Panc1 (cell line): ENCODE results near the gene C12orf43. TPM values are rescaled to one million over a fixed set of nuclear protein-coding genes. Genes with fewer than 3 reads are reported as not detected.

Experiments
- ATAC-seq: fragments of 200-7000 bp; cut with Tn5 transposase; 2 replicates; pipeline ENCODE4 v1.9.1; 2020; ENCODE audit warnings: mild to moderate bottlenecking, moderate library complexity
- BruUV-seq: library from RNA; stranded (reverse); fragments of 400-500 nt; replicated peaks from 2 replicates; lab custom pipeline; 2021; lab: Mats Ljungman, UMichigan
- CTCF ChIA-PET: fragments of 300-600 bp; sonication (Branson Sonifier 250); formaldehyde crosslinking; loops from one replicate; lab custom pipeline; 2022; ENCODE audit warnings: antibody characterized with exemption; lab: Charles Lee
- POLR2A ChIA-PET: fragments of 300-600 bp; sonication (Branson Sonifier 250); formaldehyde crosslinking; loops from one replicate; lab custom pipeline; 2022; ENCODE audit warnings: antibody characterized with exemption; lab: Charles Lee
- DNase-seq: peaks from one replicate; pipeline ENCODE4 v3.0.0-alpha.2; 2010; ENCODE audit warnings: low read depth, low spot score
- H3K27ac ChIP-seq: 2 replicates; pipeline ENCODE4 v1.5.1; 2011; ENCODE audit warnings: mild to moderate bottlenecking, low read length, inconsistent platforms
- H3K27me3 ChIP-seq: fragments of 200-500 bp; sonication (Bioruptor generic); 2 replicates; pipeline ENCODE4 v1.6.0; 2014; ENCODE audit warnings: low read length, inconsistent platforms; ENCODE audit not compliant: control insufficient read depth, insufficient read depth
- H3K36me3 ChIP-seq: fragments of 200-500 bp; sonication (Bioruptor generic); 2 replicates; pipeline ENCODE4 v1.5.1; 2014; ENCODE audit warnings: inconsistent platforms, mild to moderate bottlenecking, low read length, moderate library complexity; ENCODE audit not compliant: control insufficient read depth, insufficient read depth
- H3K4me1 ChIP-seq: 2 replicates; pipeline ENCODE4 v1.5.1; 2011; ENCODE audit warnings: inconsistent platforms, mild to moderate bottlenecking, low read length, moderate library complexity; ENCODE audit not compliant: control insufficient read depth, insufficient read depth
- H3K4me3 ChIP-seq, 2 experiments: 2 replicates each; pipeline ENCODE4 v1.5.1; 2011 to 2012; ENCODE audit warnings: low read depth in 2 of 2, low read length in 2 of 2, mild to moderate bottlenecking in 2 of 2, inconsistent platforms in 1 of 2, moderate library complexity in 1 of 2
- H3K9me3 ChIP-seq: fragments of 200-500 bp; sonication (Bioruptor generic); 2 replicates; pipeline ENCODE4 v1.5.1; 2014; ENCODE audit warnings: low read depth, mild to moderate bottlenecking, inconsistent platforms, low read length, moderate library complexity; ENCODE audit not compliant: control insufficient read depth, insufficient read depth
- POLR2AphosphoS5 ChIP-seq: IDR thresholded peaks from 2 replicates; pipeline ENCODE4 v1.6.1; 2012; ENCODE audit warnings: mild to moderate bottlenecking, low read depth, low read length, moderate library complexity
- SIN3A ChIP-seq: IDR thresholded peaks from 2 replicates; pipeline ENCODE4 v1.6.1; 2012; ENCODE audit warnings: low read depth, mild to moderate bottlenecking, low read length, moderate library complexity, borderline replicate concordance; ENCODE audit not compliant: insufficient read depth
- TCF7L2 ChIP-seq: IDR thresholded peaks from 2 replicates; pipeline ENCODE4 v1.6.1; 2011; ENCODE audit warnings: mild to moderate bottlenecking, low read depth, low read length, inconsistent platforms
- in situ Hi-C: cut with HindIII; loops from 2 replicates; pipeline ENCODE4 v1.10.0; 2016; ENCODE audit warnings: low sequenced_read_pairs, low pct_unique_long_range_greater_than_20kb
- intact Hi-C: fragments of 100-400 bp; cut with micrococcal nuclease; formaldehyde crosslinking; loops from one replicate; pipeline ENCODE4 v1.10.0; 2022; ENCODE audit not compliant: unreplicated experiment
- total RNA-seq: library from RNA; stranded (reverse); gene quantifications from one replicate; pipeline ENCODE4 v1.2.1, GENCODE V29; 2021; ENCODE audit not compliant: unreplicated experiment
- TF ChIP-seq, protein P1 (sequence below), 2 experiments: IDR thresholded peaks; 2 replicates each; pipeline ENCODE4 v1.6.1; 2011 to 2012; ENCODE audit warnings: low read depth in 2 of 2, control low read depth in 1 of 2, low read length in 1 of 2, mild to moderate bottlenecking in 1 of 2, moderate library complexity in 1 of 2; ENCODE audit not compliant: insufficient read depth in 1 of 2
- TF ChIP-seq, protein P2 (sequence below): fragments of 450-650 bp; IDR thresholded peaks from 2 replicates; pipeline ENCODE4 v1.5.1; 2017; ENCODE audit warnings: mild to moderate bottlenecking

C12orf43 gene
- total RNA-seq, 1 experiment from 2014 or later = 20.7 TPM

DNA sequence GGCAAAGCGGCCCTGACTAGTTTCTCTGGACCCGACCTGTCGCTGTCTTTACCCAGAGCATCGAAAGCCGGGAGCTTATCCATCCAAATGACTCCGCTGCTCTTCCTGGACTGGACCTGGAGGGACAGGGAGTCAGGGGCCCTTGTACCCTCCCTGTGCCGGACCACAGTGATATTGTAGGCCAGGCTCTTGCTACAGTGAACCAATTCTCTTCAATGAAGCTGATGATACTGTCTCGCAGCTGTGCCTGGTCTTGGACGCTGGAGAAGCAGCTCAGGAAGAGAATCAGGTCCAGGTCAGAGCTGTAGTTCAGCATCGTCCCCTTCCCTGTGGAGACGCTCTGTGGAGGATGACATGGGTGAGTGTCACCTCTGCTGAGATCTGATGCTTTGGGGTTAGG is 37.4 kb upstream of the C12orf43 start:
- DNase-seq (no peak), ATAC-seq (no peak)
- Histone ChIP-seq H3K9me3 (no peaks in the 10 kb centered on the region), H3K36me3 (no peaks in the 10 kb centered on the region), H3K27me3 (no peaks in the 10 kb centered on the region; the same call in 1 of the 2 replicates), H3K4me1 (no peaks in the 10 kb centered on the region), H3K27ac (no peak overlapping the region), H3K4me3 (no peak overlapping the region)
- no peak for TF ChIP-seq TCF7L2
- TF ChIP-seq, protein P1, sequence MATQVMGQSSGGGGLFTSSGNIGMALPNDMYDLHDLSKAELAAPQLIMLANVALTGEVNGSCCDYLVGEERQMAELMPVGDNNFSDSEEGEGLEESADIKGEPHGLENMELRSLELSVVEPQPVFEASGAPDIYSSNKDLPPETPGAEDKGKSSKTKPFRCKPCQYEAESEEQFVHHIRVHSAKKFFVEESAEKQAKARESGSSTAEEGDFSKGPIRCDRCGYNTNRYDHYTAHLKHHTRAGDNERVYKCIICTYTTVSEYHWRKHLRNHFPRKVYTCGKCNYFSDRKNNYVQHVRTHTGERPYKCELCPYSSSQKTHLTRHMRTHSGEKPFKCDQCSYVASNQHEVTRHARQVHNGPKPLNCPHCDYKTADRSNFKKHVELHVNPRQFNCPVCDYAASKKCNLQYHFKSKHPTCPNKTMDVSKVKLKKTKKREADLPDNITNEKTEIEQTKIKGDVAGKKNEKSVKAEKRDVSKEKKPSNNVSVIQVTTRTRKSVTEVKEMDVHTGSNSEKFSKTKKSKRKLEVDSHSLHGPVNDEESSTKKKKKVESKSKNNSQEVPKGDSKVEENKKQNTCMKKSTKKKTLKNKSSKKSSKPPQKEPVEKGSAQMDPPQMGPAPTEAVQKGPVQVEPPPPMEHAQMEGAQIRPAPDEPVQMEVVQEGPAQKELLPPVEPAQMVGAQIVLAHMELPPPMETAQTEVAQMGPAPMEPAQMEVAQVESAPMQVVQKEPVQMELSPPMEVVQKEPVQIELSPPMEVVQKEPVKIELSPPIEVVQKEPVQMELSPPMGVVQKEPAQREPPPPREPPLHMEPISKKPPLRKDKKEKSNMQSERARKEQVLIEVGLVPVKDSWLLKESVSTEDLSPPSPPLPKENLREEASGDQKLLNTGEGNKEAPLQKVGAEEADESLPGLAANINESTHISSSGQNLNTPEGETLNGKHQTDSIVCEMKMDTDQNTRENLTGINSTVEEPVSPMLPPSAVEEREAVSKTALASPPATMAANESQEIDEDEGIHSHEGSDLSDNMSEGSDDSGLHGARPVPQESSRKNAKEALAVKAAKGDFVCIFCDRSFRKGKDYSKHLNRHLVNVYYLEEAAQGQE (IDR thresholded peaks at IDR 0.05; ENCODE audit: insufficient read depth in 1 of 2, low read depth in 2 of 2, low read length in 1 of 2) = no peak
- TF ChIP-seq, protein P2, sequence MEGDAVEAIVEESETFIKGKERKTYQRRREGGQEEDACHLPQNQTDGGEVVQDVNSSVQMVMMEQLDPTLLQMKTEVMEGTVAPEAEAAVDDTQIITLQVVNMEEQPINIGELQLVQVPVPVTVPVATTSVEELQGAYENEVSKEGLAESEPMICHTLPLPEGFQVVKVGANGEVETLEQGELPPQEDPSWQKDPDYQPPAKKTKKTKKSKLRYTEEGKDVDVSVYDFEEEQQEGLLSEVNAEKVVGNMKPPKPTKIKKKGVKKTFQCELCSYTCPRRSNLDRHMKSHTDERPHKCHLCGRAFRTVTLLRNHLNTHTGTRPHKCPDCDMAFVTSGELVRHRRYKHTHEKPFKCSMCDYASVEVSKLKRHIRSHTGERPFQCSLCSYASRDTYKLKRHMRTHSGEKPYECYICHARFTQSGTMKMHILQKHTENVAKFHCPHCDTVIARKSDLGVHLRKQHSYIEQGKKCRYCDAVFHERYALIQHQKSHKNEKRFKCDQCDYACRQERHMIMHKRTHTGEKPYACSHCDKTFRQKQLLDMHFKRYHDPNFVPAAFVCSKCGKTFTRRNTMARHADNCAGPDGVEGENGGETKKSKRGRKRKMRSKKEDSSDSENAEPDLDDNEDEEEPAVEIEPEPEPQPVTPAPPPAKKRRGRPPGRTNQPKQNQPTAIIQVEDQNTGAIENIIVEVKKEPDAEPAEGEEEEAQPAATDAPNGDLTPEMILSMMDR = no peak
- no peak for TF ChIP-seq SIN3A
- no peak for TF ChIP-seq POLR2AphosphoS5
- ChIA-PET POLR2A (interaction anchor here (0.5 kb wide), 1 partner anchor 205 kb away, joined by 7 read pairs; no protein-coding TSS in a partner anchor), CTCF (no interaction called here)
- in situ Hi-C loops (no loop called here), intact Hi-C loops (no loop called here)
- BruUV-seq = no TSS peak

DNA sequence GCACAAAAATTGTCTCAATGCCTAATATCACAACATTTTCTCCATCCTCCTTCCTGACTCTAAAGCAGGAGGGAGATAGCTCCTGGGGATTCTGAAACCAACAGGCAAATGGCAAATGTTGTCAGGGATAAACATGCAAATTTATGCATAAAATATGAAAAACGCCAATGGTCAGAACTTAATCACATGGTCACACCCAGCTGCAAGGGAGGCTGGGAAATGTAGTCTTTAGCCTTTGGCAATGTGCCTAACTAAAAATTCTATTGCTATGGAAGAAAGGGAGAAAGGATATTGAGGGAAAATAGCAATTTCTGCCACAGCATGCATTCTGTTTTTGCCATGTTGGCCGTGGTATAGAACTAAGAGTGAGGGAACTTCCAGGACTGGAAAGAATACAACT is 34.4 kb upstream of the C12orf43 start:
- ChIA-PET CTCF (no interaction called here), POLR2A (interaction anchor here (0.6 kb wide), 1 partner anchor 36 kb away, joined by 8 read pairs; no protein-coding TSS in a partner anchor)
- H3K4me3 ChIP-seq = no peak overlapping the region
- H3K27ac ChIP-seq = no peak overlapping the region
- H3K27me3 ChIP-seq = no peaks in the 10 kb centered on the region; the same call in 1 of the 2 replicates
- H3K4me1 ChIP-seq = no peaks in the 10 kb centered on the region
- no peaks in the 10 kb centered on the region for H3K36me3 ChIP-seq
- ATAC-seq (no peak), DNase-seq (no peak)
- no peak for TF ChIP-seq SIN3A
- TF ChIP-seq, protein P1 (IDR thresholded peaks at IDR 0.05; ENCODE audit: insufficient read depth in 1 of 2, low read depth in 2 of 2, low read length in 1 of 2) = no peak
- no peak for TF ChIP-seq POLR2AphosphoS5
- TF ChIP-seq, protein P2 = no peak
- TF ChIP-seq TCF7L2 = no peak
- intact Hi-C loops = no loop called here
- no TSS peak for BruUV-seq
- in situ Hi-C loops = no loop called here
- no peaks in the 10 kb centered on the region for H3K9me3 ChIP-seq
